Measurements from ENCODE around the gene PRKCQ.
A peak's percentile ranks its signal among the peaks of the same experiment; 100 is the strongest.
"Not testable (repeated sequence)": the region's sequence is repeated elsewhere in the genome, so short reads cannot be mapped to it uniquely, and the experiment has no call there.

The PRKCQ gene

GRCh38 chr10:6456067-6456466 lies 124.0 kb downstream of the PRKCQ start:
- no peak for DNase-seq (ENCODE audit: low spot score)

- DNase-seq (ENCODE audit: low spot score): no peak
Measured at GRCh38 chr10:6455592-6455991, 124.5 kb downstream of the PRKCQ start.

GRCh38 chr10:6446711-6447110 lies 133.4 kb downstream of the PRKCQ start:
- no peak for DNase-seq (ENCODE audit: low spot score)

GRCh38 chr10:6445671-6446316 lies 134.3 kb downstream of the PRKCQ start:
- peak; percentile 61 for DNase-seq (ENCODE audit: low spot score)

GRCh38 chr10:6439875-6440274 lies 140.2 kb downstream of the PRKCQ start:
- not testable (repeated sequence) for DNase-seq (ENCODE audit: low spot score)

GRCh38 chr10:6431861-6432260 lies 148.2 kb downstream of the PRKCQ start:
- no peak for DNase-seq (ENCODE audit: low spot score)

- DNase-seq (ENCODE audit: low spot score): no peak
Measured at GRCh38 chr10:6431186-6431585, 148.9 kb downstream of the PRKCQ start.

GRCh38 chr10:6430423-6430980 lies 149.6 kb downstream of the PRKCQ start:
- no peak for DNase-seq (ENCODE audit: low spot score)

- no peak for DNase-seq (ENCODE audit: low spot score)
Measured at GRCh38 chr10:6427357-6427959, 152.6 kb downstream of the PRKCQ start.

GRCh38 chr10:6426317-6426716 lies 153.8 kb downstream of the PRKCQ start:
- no peak for DNase-seq (ENCODE audit: low spot score)

GRCh38 chr10:6423413-6424170 lies 156.5 kb downstream of the PRKCQ start:
- DNase-seq (ENCODE audit: low spot score): no peak

GRCh38 chr10:6423004-6423403 lies 157.1 kb downstream of the PRKCQ start:
- no peak for DNase-seq (ENCODE audit: low spot score)

GRCh38 chr10:6418613-6419216 lies 161.4 kb downstream of the PRKCQ start:
- no peak for DNase-seq (ENCODE audit: low spot score)

GRCh38 chr10:6418167-6418566 lies 161.9 kb downstream of the PRKCQ start:
- no peak for DNase-seq (ENCODE audit: low spot score)

- DNase-seq (ENCODE audit: low spot score): peak; percentile 44
Measured at GRCh38 chr10:6416892-6417512, 163.1 kb downstream of the PRKCQ start.

- DNase-seq (ENCODE audit: low spot score): no peak
Measured at GRCh38 chr10:6411436-6411835, 168.6 kb downstream of the PRKCQ start.

- no peak for DNase-seq (ENCODE audit: low spot score)
Measured at GRCh38 chr10:6410830-6411229, 169.2 kb downstream of the PRKCQ start.

GRCh38 chr10:6409971-6410643 lies 170.0 kb downstream of the PRKCQ start:
- peak; percentile 65 for DNase-seq (ENCODE audit: low spot score)

GRCh38 chr10:6408799-6409198 lies 171.3 kb downstream of the PRKCQ start:
- DNase-seq (ENCODE audit: low spot score): no peak

- no peak for DNase-seq (ENCODE audit: low spot score)
Measured at GRCh38 chr10:6407034-6407721, 172.9 kb downstream of the PRKCQ start.
